Loucy (cell line): ENCODE results near the gene SEC31A.

Experiments
- H2AFZ ChIP-seq: fragments of 200-600 bp; sonication (generic); 2 replicates; pipeline ENCODE4 v1.6.0; 2016; ENCODE audit warnings: antibody characterized with exemption, mild to moderate bottlenecking, low read length, moderate library complexity
- H3F3A ChIP-seq: fragments of 200-600 bp; 2 replicates; pipeline ENCODE4 v1.6.0; 2016; ENCODE audit warnings: antibody characterized with exemption, low read depth, mild to moderate bottlenecking
- H3K27me3 ChIP-seq: fragments of 200-600 bp; sonication (generic); 2 replicates; pipeline ENCODE4 v1.6.1; 2014; ENCODE audit warnings: low read length, mild to moderate bottlenecking; ENCODE audit not compliant: insufficient read depth, poor library complexity, severe bottlenecking
- H3K36me3 ChIP-seq: fragments of 200-600 bp; sonication (generic); 2 replicates; pipeline ENCODE4 v1.6.1; 2016; ENCODE audit warnings: low read length; ENCODE audit not compliant: insufficient read depth
- H3K4me1 ChIP-seq: fragments of 200-600 bp; sonication (generic); 2 replicates; pipeline ENCODE4 v1.5.1; 2014; ENCODE audit warnings: low read length, mild to moderate bottlenecking; ENCODE audit not compliant: insufficient read depth, poor library complexity, severe bottlenecking
- H3K4me2 ChIP-seq: fragments of 200-600 bp; sonication (generic); 2 replicates; pipeline ENCODE4 v1.6.0; 2014; ENCODE audit warnings: antibody characterized with exemption, low read length, low read depth, mild to moderate bottlenecking; ENCODE audit not compliant: poor library complexity, severe bottlenecking
- H3K4me3 ChIP-seq: fragments of 200-600 bp; sonication (generic); 2 replicates; pipeline ENCODE4 v1.5.1; 2014; ENCODE audit warnings: low read length, mild to moderate bottlenecking, mixed read lengths; ENCODE audit not compliant: poor library complexity, severe bottlenecking
- H3K79me2 ChIP-seq: fragments of 200-600 bp; sonication (generic); 2 replicates; pipeline ENCODE4 v1.6.1; 2014; ENCODE audit warnings: low read length; ENCODE audit not compliant: insufficient read depth
- H3K9ac ChIP-seq: fragments of 200-600 bp; sonication (generic); 2 replicates; pipeline ENCODE4 v1.6.0; 2014; ENCODE audit warnings: mild to moderate bottlenecking, low read depth, low read length, moderate library complexity; ENCODE audit not compliant: poor library complexity, severe bottlenecking
- H3K9me2 ChIP-seq: fragments of 200-600 bp; sonication (generic); replicated peaks from 2 replicates; pipeline ENCODE4 v1.6.1; 2016; ENCODE audit warnings: low read depth, low read length, mixed read lengths
- H3K9me3 ChIP-seq: fragments of 200-600 bp; sonication (generic); 2 replicates; pipeline ENCODE4 v1.6.1; 2014; ENCODE audit warnings: mild to moderate bottlenecking, antibody characterized with exemption, low read length, low read depth; ENCODE audit not compliant: insufficient read depth
- H4K20me1 ChIP-seq: fragments of 200-600 bp; sonication (generic); 2 replicates; pipeline ENCODE4 v1.6.0; 2014; ENCODE audit warnings: antibody characterized with exemption, low read length, mild to moderate bottlenecking; ENCODE audit not compliant: insufficient read depth, poor library complexity, severe bottlenecking
- EZH2phosphoT487 ChIP-seq: fragments of 200-600 bp; IDR thresholded peaks from 2 replicates; pipeline ENCODE4 v1.6.1; 2018; ENCODE audit warnings: antibody characterized with exemption, mild to moderate bottlenecking, moderate library complexity, borderline replicate concordance
- TF ChIP-seq, protein P1 (sequence below): fragments of 200-600 bp; sonication (generic); conservative IDR thresholded peaks from 2 replicates; pipeline ENCODE4 v1.5.1; 2014; ENCODE audit warnings: mild to moderate bottlenecking, antibody characterized with exemption, low read length

The SEC31A gene

DNA sequence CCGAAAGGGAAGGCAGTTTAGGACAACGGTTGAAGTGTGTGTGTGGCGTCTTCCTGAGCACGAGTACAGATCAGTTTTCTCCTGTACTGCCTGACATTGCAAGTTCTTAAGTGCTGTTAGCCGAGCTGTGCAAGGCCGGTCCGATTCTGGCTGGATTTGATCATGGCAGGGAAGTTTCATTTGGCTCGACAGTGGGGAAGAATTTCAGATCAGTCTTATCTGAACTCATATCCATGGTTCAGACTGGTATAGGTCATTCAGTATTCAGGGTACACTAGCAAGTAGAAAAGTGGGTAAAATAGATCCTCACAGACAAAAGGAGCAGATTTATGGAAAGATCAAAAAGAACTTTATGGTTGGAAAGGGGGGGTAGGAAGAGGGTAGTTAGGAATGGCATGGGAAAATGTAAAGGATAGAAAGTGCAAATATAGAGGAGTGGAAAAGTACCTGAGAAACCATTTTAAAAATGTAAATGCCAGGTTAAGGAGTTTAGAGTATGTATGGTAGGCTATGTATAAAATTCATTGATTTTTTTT, 10.3 kb upstream of the SEC31A start:
- H4K20me1 ChIP-seq, result peaks cover 39% of the 10 kb centered on the region
- peaks cover 8% of the 10 kb centered on the region for H3K27me3 ChIP-seq
- H3K79me2 ChIP-seq, result peaks cover 64% of the 10 kb centered on the region
- peak overlapping the region; percentile 75 for H3K4me2 ChIP-seq
- H3K36me3 ChIP-seq, result peaks cover 9% of the 10 kb centered on the region; the same call in 1 of the 2 replicates
- TF ChIP-seq EZH2phosphoT487, result no peak
- TF ChIP-seq, protein P1, sequence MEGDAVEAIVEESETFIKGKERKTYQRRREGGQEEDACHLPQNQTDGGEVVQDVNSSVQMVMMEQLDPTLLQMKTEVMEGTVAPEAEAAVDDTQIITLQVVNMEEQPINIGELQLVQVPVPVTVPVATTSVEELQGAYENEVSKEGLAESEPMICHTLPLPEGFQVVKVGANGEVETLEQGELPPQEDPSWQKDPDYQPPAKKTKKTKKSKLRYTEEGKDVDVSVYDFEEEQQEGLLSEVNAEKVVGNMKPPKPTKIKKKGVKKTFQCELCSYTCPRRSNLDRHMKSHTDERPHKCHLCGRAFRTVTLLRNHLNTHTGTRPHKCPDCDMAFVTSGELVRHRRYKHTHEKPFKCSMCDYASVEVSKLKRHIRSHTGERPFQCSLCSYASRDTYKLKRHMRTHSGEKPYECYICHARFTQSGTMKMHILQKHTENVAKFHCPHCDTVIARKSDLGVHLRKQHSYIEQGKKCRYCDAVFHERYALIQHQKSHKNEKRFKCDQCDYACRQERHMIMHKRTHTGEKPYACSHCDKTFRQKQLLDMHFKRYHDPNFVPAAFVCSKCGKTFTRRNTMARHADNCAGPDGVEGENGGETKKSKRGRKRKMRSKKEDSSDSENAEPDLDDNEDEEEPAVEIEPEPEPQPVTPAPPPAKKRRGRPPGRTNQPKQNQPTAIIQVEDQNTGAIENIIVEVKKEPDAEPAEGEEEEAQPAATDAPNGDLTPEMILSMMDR, result no peak
- H3K4me3 ChIP-seq, result peak overlapping the region; percentile 83
- H3K9me3 ChIP-seq, result no peaks in the 10 kb centered on the region
- H2AFZ ChIP-seq, result peak overlapping the region; percentile 89
- H3K4me1 ChIP-seq, result peaks cover 60% of the 10 kb centered on the region
- peaks cover 5% of the 10 kb centered on the region; the same call in 1 of the 2 replicates for H3F3A ChIP-seq
- peak overlapping the region; percentile 96 for H3K9ac ChIP-seq
- no peaks in the 10 kb centered on the region for H3K9me2 ChIP-seq

DNA sequence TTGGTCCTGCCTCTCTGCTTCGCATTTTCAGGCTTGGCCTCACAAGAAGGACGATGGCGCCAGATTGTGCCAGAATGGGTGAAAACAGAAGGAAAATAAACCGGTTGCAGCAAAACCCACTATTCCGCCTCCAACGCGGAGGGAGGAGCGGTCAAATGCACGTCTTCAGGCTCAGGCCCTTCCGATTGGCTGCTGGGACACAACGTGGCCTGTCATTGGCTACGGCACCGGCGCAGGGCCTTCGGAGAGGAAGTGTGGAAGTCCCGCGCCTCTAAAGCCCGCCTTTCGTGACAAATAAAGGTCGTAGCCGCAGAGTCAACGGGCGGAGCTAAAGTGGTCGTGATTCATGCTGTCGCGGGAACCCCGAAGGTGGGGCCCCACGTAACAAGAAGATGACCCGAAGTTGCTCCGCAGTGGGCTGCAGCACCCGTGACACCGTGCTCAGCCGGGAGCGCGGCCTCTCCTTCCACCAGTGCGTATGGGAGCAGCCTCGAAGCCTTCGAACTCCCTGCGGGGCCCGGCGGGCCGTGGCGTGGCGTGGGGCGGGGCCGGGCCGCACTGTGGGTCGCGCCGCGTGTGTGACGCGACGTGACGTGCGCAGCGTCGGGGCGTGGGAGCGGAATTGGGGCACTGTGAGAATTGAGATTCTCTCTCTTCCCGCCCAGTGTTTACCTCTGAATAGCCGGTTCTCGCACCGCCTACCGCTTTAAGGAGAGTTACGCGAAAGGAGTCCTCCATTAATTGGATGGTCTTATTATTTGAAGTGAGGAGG, 9.6 kb upstream of the SEC31A start, which contains the start of gene THAP9:
TSS of gene THAP9 (plus strand) at position 325 of the 772 bp plus-strand sequence. CDS start at position 393, 68 bp downstream.
- peak within 1 kb of the TSS; percentile 91 for H3K4me2 ChIP-seq
- H3K4me1 ChIP-seq, result peaks cover 54% of the 10 kb centered on the region
- peaks cover 14% of the 10 kb centered on the region; the same call in 1 of the 2 replicates for H3K36me3 ChIP-seq
- peak within 1 kb of the TSS; percentile 96 for H3K9ac ChIP-seq
- H2AFZ ChIP-seq, result peak within 1 kb of the TSS; percentile 89
- H3F3A ChIP-seq, result peaks cover 5% of the 10 kb centered on the region; the same call in 1 of the 2 replicates
- peaks cover 45% of the 10 kb centered on the region for H4K20me1 ChIP-seq
- peak within 1 kb of the TSS; percentile 83 for H3K4me3 ChIP-seq
- H3K27me3 ChIP-seq, result peaks cover 8% of the 10 kb centered on the region
- H3K9me2 ChIP-seq, result no peaks in the 10 kb centered on the region
- H3K79me2 ChIP-seq, result peaks cover 70% of the 10 kb centered on the region
- no peak for TF ChIP-seq EZH2phosphoT487
- TF ChIP-seq, protein P1, result no peak
- no peaks in the 10 kb centered on the region for H3K9me3 ChIP-seq

DNA sequence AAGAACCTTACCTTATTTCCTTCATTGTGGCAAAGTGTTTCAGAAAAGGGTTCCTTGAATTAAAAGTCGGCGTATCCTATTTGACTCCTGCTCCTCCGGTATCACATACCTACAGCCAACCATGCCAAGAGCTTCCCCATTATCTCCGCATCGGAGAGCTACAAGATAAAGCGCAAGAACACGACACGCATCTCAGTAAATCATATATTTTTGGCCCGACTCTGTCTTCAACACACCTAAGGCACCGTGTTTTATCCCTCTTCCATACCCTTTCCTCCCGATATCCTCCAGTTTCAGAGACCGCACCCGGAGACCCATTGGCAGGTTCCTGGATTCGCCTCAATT, 9.1 kb upstream of the SEC31A start:
- Histone ChIP-seq H3K9ac (peak overlapping the region; percentile 85), H3K9me2 (no peaks in the 10 kb centered on the region), H3K27me3 (peaks cover 8% of the 10 kb centered on the region), H2AFZ (peak overlapping the region; percentile 69), H3K4me2 (peak overlapping the region; percentile 91), H4K20me1 (peaks cover 50% of the 10 kb centered on the region), H3K36me3 (peaks cover 16% of the 10 kb centered on the region; the same call in 1 of the 2 replicates), H3K4me3 (peak overlapping the region; percentile 83), H3K4me1 (peaks cover 51% of the 10 kb centered on the region), H3F3A (peaks cover 5% of the 10 kb centered on the region; the same call in 1 of the 2 replicates), H3K79me2 (peaks cover 76% of the 10 kb centered on the region), H3K9me3 (no peaks in the 10 kb centered on the region)
- no peak for TF ChIP-seq EZH2phosphoT487
- TF ChIP-seq, protein P1, result no peak
